GM15510 (cell line): ENCODE results near the gene MUSTN1.

Source experiments
- POLR2A ChIP-seq: IDR thresholded peaks from 3 replicates; pipeline ENCODE4 v1.6.1; 2011; ENCODE audit warnings: borderline replicate concordance; ENCODE audit not compliant: insufficient read length; ENCODE audit errors: extremely low read depth

Gene MUSTN1

GRCh38 chr3:52790741-52791140 lies 44.1 kb downstream of the MUSTN1 start:
- no peak for TF ChIP-seq POLR2A

GRCh38 chr3:52790337-52790736 lies 44.5 kb downstream of the MUSTN1 start:
- no peak for TF ChIP-seq POLR2A

- TF ChIP-seq POLR2A = no peak
Measured at GRCh38 chr3:52789746-52790040, 45.1 kb downstream of the MUSTN1 start.

GRCh38 chr3:52788890-52789745 lies 45.7 kb downstream of the MUSTN1 start:
- TF ChIP-seq POLR2A = no peak

- TF ChIP-seq POLR2A = no peak
Measured at GRCh38 chr3:52787672-52788625, 46.9 kb downstream of the MUSTN1 start.

- no peak for TF ChIP-seq POLR2A
Measured at GRCh38 chr3:52787246-52787645, 47.6 kb downstream of the MUSTN1 start.

- no peak for TF ChIP-seq POLR2A
Measured at GRCh38 chr3:52786330-52787215, 48.2 kb downstream of the MUSTN1 start.

GRCh38 chr3:52784931-52785590 lies 49.8 kb downstream of the MUSTN1 start:
- no peak for TF ChIP-seq POLR2A

GRCh38 chr3:52784021-52784621 lies 50.7 kb downstream of the MUSTN1 start:
- no peak for TF ChIP-seq POLR2A

- no peak for TF ChIP-seq POLR2A
Measured at GRCh38 chr3:52783211-52783555, 51.6 kb downstream of the MUSTN1 start.
